Measurements from ENCODE around the gene CAST.

Gene CAST

DNA sequence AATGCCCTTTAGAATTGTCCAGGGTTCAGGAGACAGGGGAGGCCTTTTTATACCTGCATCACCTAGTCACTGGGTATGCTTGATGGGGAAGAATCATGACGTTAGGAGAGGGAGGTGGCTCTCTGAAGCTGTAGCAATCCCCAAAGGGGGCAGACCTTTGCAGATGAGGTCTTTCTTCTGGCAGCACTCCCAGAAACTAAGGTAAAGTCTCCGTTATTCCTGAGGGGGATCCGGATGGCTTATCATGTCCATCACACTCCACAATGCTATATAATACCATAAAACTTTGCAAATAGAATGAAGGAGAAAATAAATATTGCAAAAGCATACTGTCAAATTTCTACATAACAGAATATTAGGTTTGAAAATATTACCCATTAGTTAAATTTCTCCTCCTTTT, 21.5 kb upstream of the CAST start:
- Histone ChIP-seq H3K27ac (no peak overlapping the region), H3K9me3 (ENCODE audit: severe bottlenecking) (no peaks in the 10 kb centered on the region), H3K36me3 (no peaks in the 10 kb centered on the region), H3K4me3 (ENCODE audit: low read depth, low read length) (no peak overlapping the region), H3K27me3 (ENCODE audit: insufficient read depth, low read depth, severe bottlenecking) (no peaks in the 10 kb centered on the region)
- no peak for DNase-seq
- TF ChIP-seq, protein P1, sequence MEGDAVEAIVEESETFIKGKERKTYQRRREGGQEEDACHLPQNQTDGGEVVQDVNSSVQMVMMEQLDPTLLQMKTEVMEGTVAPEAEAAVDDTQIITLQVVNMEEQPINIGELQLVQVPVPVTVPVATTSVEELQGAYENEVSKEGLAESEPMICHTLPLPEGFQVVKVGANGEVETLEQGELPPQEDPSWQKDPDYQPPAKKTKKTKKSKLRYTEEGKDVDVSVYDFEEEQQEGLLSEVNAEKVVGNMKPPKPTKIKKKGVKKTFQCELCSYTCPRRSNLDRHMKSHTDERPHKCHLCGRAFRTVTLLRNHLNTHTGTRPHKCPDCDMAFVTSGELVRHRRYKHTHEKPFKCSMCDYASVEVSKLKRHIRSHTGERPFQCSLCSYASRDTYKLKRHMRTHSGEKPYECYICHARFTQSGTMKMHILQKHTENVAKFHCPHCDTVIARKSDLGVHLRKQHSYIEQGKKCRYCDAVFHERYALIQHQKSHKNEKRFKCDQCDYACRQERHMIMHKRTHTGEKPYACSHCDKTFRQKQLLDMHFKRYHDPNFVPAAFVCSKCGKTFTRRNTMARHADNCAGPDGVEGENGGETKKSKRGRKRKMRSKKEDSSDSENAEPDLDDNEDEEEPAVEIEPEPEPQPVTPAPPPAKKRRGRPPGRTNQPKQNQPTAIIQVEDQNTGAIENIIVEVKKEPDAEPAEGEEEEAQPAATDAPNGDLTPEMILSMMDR (IDR thresholded peaks at IDR 0.05; ENCODE audit: low read depth, low read length): no peak

DNA sequence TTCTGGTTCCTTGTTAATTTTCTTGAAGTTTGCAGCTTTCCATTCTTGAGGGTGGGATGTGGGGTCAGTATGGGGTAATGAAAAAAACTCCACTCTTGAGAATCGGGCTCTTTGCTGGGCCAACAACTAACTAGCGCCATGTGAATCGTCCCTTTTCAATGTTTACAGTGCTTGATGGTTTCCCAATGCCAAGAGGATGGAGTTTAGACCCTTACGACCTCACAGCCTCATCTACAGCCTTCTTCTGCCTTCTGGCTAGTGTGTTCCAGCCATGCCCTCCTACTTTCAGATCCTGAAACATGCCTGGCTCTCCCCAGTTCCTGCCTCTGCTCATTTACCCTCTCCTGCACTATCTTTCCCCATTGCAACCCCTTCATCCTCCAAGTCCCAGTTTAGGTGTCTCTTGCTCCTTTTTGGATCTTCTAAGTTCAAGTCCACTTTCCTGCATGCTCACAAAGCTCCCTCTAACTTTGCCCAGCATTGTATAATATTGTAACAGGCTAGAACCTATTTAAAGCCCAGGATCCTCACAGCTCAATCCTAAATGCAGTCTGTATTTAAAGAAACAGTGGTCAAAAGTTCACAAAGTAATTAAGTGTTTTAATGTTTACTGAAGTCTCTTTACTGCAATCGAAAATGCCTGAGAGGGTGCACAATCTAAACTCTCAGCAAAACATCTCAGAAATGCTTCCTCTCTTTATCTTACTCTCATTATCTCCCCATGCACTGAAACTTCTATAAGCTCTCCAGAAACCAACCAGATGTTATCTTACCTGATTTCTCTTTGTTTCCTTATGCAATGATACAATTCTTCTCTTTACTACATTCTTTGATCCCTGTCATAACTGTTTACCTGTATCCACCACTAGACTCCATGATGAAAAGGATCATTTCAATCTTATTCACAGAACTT, 20.6 kb upstream of the CAST start:
- Histone ChIP-seq H3K27me3 (ENCODE audit: insufficient read depth, low read depth, severe bottlenecking) (no peaks in the 10 kb centered on the region), H3K9me3 (ENCODE audit: severe bottlenecking) (no peaks in the 10 kb centered on the region), H3K4me3 (ENCODE audit: low read depth, low read length) (no peak overlapping the region), H3K27ac (no peak overlapping the region), H3K36me3 (no peaks in the 10 kb centered on the region)
- DNase-seq: no peak
- TF ChIP-seq, protein P1 (IDR thresholded peaks at IDR 0.05; ENCODE audit: low read depth, low read length): no peak

DNA sequence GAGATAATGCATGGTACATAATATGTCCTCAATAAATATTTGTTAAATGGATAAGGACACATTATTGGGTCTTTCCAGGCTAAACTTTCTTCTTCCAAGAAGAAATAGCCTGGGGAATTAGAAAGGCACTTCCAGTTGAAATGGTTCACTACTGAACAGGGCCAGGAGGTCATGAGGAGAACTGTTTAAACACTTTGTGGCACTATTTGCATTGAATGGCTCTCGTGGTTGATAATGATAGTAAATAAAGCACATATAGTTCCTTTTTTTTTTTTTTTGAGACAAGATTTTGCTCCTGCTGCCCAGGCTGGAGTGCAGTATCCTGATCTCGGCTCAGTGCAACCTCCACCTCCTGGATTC, 19.9 kb upstream of the CAST start:
- no peaks in the 10 kb centered on the region for H3K36me3 ChIP-seq
- no peak for DNase-seq
- no peaks in the 10 kb centered on the region for H3K27me3 ChIP-seq (ENCODE audit: insufficient read depth, low read depth, severe bottlenecking)
- no peaks in the 10 kb centered on the region for H3K9me3 ChIP-seq (ENCODE audit: severe bottlenecking)
- no peak overlapping the region for H3K4me3 ChIP-seq (ENCODE audit: low read depth, low read length)
- TF ChIP-seq, protein P1 (IDR thresholded peaks at IDR 0.05; ENCODE audit: low read depth, low read length): no peak
- no peak overlapping the region for H3K27ac ChIP-seq

DNA sequence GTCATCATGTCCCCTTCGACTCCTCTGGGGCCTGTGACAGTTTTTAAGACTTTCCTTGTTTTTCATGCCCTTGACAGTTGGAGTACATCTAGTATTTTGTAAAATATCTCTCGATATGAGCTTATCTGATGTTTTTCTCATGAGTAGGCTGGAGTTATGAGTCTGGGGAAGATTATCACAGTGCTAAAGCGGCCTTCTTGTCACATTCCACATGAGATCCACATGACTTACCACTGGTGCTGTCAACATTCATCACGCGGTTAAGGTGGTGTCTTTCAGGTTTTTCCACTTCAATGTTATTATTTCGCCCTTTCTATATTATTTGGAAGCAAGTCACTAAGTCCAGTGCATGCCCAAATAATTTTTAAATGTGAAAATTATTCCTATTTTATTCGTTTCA, 17.1 kb upstream of the CAST start:
- TF ChIP-seq, protein P1 (IDR thresholded peaks at IDR 0.05; ENCODE audit: low read depth, low read length): no peak
- Histone ChIP-seq H3K27me3 (ENCODE audit: insufficient read depth, low read depth, severe bottlenecking) (no peaks in the 10 kb centered on the region), H3K27ac (no peak overlapping the region), H3K9me3 (ENCODE audit: severe bottlenecking) (no peaks in the 10 kb centered on the region), H3K36me3 (no peaks in the 10 kb centered on the region), H3K4me3 (ENCODE audit: low read depth, low read length) (no peak overlapping the region)
- no peak for DNase-seq

DNA sequence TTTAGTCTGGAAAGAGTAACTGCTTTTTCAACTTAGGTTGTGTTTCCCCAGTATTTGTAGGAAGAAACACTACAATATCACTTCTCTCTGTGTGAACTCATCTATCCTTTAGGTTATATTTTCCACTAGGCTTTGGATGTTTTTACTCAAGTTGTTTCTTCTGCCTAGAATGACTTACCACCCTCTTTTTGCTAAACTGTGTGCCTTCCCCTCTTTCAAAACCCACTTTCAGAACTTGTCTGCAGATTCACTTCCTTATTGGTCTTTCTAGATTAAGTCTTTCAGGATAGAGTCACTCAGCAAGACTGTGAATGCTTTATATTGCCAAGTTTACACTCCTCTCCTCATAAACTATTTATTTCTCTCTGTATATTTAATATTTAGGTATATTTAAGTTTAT, 14.2 kb upstream of the CAST start:
- Histone ChIP-seq H3K9me3 (ENCODE audit: severe bottlenecking) (no peaks in the 10 kb centered on the region), H3K27me3 (ENCODE audit: insufficient read depth, low read depth, severe bottlenecking) (no peaks in the 10 kb centered on the region), H3K27ac (no peak overlapping the region), H3K4me3 (ENCODE audit: low read depth, low read length) (no peak overlapping the region), H3K36me3 (no peaks in the 10 kb centered on the region)
- no peak for DNase-seq
- TF ChIP-seq, protein P1 (IDR thresholded peaks at IDR 0.05; ENCODE audit: low read depth, low read length): no peak

DNA sequence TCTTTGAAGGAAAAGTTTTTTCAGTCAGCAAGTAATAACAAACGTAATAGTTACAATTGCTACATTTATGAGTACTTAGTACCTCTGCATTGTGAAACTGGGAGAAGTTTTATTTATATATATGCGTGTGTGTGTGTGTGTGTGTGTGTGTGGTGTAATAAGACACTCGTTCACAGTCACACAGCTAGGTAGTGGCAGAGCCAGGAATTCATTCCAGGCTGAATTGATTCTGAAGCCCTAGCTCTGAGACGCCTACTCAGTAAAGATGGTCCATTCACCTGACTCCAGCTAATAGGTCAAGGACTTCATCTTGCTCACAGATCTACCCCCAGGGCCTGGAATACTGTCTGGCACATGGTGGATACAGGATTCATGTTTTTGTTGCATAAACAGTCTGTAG, 13.6 kb upstream of the CAST start:
- Histone ChIP-seq H3K36me3 (no peaks in the 10 kb centered on the region), H3K4me3 (ENCODE audit: low read depth, low read length) (no peak overlapping the region), H3K27me3 (ENCODE audit: insufficient read depth, low read depth, severe bottlenecking) (no peaks in the 10 kb centered on the region), H3K27ac (no peak overlapping the region), H3K9me3 (ENCODE audit: severe bottlenecking) (no peaks in the 10 kb centered on the region)
- no peak for DNase-seq
- TF ChIP-seq, protein P1 (IDR thresholded peaks at IDR 0.05; ENCODE audit: low read depth, low read length): no peak

Measured in WERI-Rb-1 (cell line).